ENCODE data around the gene DPYSL4. TPM values are rescaled to one million over a fixed set of nuclear protein-coding genes. Genes with fewer than 3 reads are reported as not detected.

DPYSL4 gene
- total and polyA plus RNA-seq, 2 of the 13 experiments (the other 11 are each of a cell fraction or from before 2014, with no cell fraction given) = 0.84 to 1.2 TPM

DNA sequence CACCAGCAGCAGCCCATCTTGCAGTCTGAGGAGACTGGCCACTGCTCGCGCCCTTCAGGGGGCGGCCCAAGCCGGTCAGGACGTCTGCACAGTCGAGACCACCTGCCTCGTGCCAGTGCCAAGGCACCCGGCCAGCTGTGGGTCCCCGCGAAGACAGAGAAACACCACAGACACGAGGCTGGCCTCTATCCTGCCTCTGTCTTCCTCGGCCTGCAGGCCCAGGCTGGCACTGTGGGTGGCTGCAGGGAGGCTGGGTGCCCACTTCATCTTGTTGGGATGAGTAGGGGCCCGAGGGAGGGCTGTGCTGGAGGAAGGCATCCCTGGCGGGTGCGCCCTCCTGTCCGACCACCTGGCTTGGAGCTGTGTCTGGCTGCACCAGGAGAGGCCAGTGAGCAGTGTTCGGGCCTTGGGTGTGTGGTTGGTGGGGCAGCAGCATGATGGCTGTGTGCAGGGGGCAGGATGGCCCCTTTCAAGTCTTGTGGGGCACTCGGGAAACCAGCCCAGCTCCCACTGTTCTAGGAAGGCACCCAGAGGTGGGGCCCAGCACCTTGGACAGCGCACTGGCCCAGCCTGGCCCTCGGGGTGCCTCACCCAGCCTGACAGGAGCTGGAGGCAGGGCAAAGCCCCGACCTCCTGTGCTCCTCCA, 7.3 kb downstream of the DPYSL4 start (continued):
- TF ChIP-seq, protein P1, sequence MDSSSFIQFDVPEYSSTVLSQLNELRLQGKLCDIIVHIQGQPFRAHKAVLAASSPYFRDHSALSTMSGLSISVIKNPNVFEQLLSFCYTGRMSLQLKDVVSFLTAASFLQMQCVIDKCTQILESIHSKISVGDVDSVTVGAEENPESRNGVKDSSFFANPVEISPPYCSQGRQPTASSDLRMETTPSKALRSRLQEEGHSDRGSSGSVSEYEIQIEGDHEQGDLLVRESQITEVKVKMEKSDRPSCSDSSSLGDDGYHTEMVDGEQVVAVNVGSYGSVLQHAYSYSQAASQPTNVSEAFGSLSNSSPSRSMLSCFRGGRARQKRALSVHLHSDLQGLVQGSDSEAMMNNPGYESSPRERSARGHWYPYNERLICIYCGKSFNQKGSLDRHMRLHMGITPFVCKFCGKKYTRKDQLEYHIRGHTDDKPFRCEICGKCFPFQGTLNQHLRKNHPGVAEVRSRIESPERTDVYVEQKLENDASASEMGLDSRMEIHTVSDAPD (CRISPR knock-in tag; IDR thresholded peaks at IDR 0.05) = no peak
- TF ChIP-seq ZNF292 (CRISPR knock-in tag; IDR thresholded peaks at IDR 0.05; ENCODE audit: borderline replicate concordance, low read depth) (no peak), RBFOX2 (IDR thresholded peaks at IDR 0.05; ENCODE audit: low read depth, low read length) (no peak), NR3C1 (CRISPR knock-in tag; IDR thresholded peaks at IDR 0.05) (no peak), KLF6 (CRISPR knock-in tag; IDR thresholded peaks at IDR 0.05) (0 out of 2 replicates have a peak, but pooled peaks have one; percentile 72), ZNF232 (CRISPR knock-in tag; IDR thresholded peaks at IDR 0.05; ENCODE audit: borderline replicate concordance) (peak; percentile 86; the same call in 1 of the 2 replicates), ARNT2 (CRISPR knock-in tag; IDR thresholded peaks at IDR 0.05; ENCODE audit: low read depth) (peak; percentile 72), PLRG1 (conservative IDR thresholded peaks at IDR 0.05) (no peak), ZNF567 (CRISPR knock-in tag; IDR thresholded peaks at IDR 0.05; ENCODE audit: borderline replicate concordance) (no peak), TERF1 (CRISPR knock-in tag; IDR thresholded peaks at IDR 0.05) (0 out of 2 replicates have a peak, but pooled peaks have one; percentile 38), MTERF4 (CRISPR knock-in tag; IDR thresholded peaks at IDR 0.05) (peak; percentile 80; the same call in 1 of the 2 replicates), ZNF616 (CRISPR knock-in tag; IDR thresholded peaks at IDR 0.05; ENCODE audit: low read depth) (0 out of 2 replicates have a peak, but pooled peaks have one; percentile 40), ZNF816 (CRISPR knock-in tag; IDR thresholded peaks at IDR 0.05; ENCODE audit: borderline replicate concordance) (no peak), MTA1 (CRISPR knock-in tag; IDR thresholded peaks at IDR 0.05; ENCODE audit: borderline replicate concordance) (0 out of 2 replicates have a peak, but pooled peaks have one; percentile 29), FUBP1 (CRISPR knock-in tag; IDR thresholded peaks at IDR 0.05; ENCODE audit: borderline replicate concordance) (no peak), ZNF563 (CRISPR knock-in tag; IDR thresholded peaks at IDR 0.05) (peak; percentile 78; the same call in 1 of the 2 replicates), ATF3 (CRISPR knock-in tag; IDR thresholded peaks at IDR 0.05) (peak; percentile 75), KLF11 (CRISPR knock-in tag; IDR thresholded peaks at IDR 0.05) (peak; percentile 44; the same call in 1 of the 2 replicates), KDM4B (CRISPR knock-in tag; IDR thresholded peaks at IDR 0.05) (peak; percentile 73; the same call in 1 of the 2 replicates), NFKB2 (CRISPR knock-in tag; IDR thresholded peaks at IDR 0.05; ENCODE audit: borderline replicate concordance) (peak; percentile 80), GMEB2 (CRISPR knock-in tag; IDR thresholded peaks at IDR 0.05; ENCODE audit: low read depth) (no peak), CENPX (CRISPR knock-in tag; IDR thresholded peaks at IDR 0.05) (no peak)
